ENCODE data around the gene RPGRIP1L. TPM values are rescaled to one million over a fixed set of nuclear protein-coding genes. Genes with fewer than 3 reads are reported as not detected.

The RPGRIP1L gene
- total RNA-seq, 1 experiment from 2014 or later = 12.7 TPM

DNA sequence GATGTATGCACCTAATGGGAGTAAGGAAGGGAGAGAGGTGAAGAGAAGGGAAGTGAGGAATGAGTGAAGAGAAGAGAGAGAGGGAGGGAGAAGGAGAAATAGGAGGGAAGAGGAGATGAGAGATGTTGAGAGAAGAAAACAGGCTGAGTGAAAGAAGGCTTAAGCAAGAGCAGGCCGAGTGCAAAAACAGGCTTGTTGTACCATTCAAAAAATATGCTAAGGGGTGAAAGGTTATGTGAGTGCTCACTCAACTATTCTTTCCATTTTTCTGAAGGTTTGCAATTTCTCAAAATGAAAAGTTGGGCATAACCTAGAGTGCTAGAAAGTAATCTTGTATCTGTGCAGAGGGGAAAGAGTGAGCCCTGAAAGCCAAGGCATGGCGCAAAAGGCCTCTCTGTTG is 22.9 kb downstream of the RPGRIP1L start:
- Histone ChIP-seq H3K4me1 (ENCODE audit: control insufficient read depth, insufficient read depth, low read length) (no peaks in the 10 kb centered on the region), H3K27ac (ENCODE audit: low read length) (no peak overlapping the region), H3K4me3 (ENCODE audit: low read depth in 2 of 2, low read length in 2 of 2) (no peak overlapping the region), H3K36me3 (ENCODE audit: control insufficient read depth, insufficient read depth, low read length) (no peaks in the 10 kb centered on the region; the same call in 1 of the 2 replicates), H3K9me3 (ENCODE audit: control insufficient read depth, insufficient read depth, low read depth, low read length) (no peaks in the 10 kb centered on the region), H3K27me3 (ENCODE audit: control insufficient read depth, insufficient read depth, low read length) (no peaks in the 10 kb centered on the region)
- CTCF ChIA-PET = no interaction called here
- DNase-seq (ENCODE audit: low read depth, low spot score) = no peak
- BruUV-seq (replicated peaks) = no TSS peak
- in situ Hi-C loops (cut with HindIII; ENCODE audit: low pct_unique_long_range_greater_than_20kb, low sequenced_read_pairs) = no loop called here
- no peak for ATAC-seq
- POLR2A ChIA-PET = no interaction called here
- intact Hi-C loops (cut with micrococcal nuclease; ENCODE audit: unreplicated experiment) = no loop called here
- TF ChIP-seq, protein P1, sequence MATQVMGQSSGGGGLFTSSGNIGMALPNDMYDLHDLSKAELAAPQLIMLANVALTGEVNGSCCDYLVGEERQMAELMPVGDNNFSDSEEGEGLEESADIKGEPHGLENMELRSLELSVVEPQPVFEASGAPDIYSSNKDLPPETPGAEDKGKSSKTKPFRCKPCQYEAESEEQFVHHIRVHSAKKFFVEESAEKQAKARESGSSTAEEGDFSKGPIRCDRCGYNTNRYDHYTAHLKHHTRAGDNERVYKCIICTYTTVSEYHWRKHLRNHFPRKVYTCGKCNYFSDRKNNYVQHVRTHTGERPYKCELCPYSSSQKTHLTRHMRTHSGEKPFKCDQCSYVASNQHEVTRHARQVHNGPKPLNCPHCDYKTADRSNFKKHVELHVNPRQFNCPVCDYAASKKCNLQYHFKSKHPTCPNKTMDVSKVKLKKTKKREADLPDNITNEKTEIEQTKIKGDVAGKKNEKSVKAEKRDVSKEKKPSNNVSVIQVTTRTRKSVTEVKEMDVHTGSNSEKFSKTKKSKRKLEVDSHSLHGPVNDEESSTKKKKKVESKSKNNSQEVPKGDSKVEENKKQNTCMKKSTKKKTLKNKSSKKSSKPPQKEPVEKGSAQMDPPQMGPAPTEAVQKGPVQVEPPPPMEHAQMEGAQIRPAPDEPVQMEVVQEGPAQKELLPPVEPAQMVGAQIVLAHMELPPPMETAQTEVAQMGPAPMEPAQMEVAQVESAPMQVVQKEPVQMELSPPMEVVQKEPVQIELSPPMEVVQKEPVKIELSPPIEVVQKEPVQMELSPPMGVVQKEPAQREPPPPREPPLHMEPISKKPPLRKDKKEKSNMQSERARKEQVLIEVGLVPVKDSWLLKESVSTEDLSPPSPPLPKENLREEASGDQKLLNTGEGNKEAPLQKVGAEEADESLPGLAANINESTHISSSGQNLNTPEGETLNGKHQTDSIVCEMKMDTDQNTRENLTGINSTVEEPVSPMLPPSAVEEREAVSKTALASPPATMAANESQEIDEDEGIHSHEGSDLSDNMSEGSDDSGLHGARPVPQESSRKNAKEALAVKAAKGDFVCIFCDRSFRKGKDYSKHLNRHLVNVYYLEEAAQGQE (IDR thresholded peaks at IDR 0.05; ENCODE audit: insufficient read depth in 1 of 2, low read depth in 2 of 2, low read length in 1 of 2) = no peak
- TF ChIP-seq SIN3A (IDR thresholded peaks at IDR 0.05; ENCODE audit: borderline replicate concordance, insufficient read depth, low read depth, low read length) = no peak
- TF ChIP-seq POLR2AphosphoS5 (IDR thresholded peaks at IDR 0.05; ENCODE audit: low read depth, low read length) = no peak
- TF ChIP-seq TCF7L2 (IDR thresholded peaks at IDR 0.05; ENCODE audit: low read depth, low read length) = no peak
- TF ChIP-seq, protein P2, sequence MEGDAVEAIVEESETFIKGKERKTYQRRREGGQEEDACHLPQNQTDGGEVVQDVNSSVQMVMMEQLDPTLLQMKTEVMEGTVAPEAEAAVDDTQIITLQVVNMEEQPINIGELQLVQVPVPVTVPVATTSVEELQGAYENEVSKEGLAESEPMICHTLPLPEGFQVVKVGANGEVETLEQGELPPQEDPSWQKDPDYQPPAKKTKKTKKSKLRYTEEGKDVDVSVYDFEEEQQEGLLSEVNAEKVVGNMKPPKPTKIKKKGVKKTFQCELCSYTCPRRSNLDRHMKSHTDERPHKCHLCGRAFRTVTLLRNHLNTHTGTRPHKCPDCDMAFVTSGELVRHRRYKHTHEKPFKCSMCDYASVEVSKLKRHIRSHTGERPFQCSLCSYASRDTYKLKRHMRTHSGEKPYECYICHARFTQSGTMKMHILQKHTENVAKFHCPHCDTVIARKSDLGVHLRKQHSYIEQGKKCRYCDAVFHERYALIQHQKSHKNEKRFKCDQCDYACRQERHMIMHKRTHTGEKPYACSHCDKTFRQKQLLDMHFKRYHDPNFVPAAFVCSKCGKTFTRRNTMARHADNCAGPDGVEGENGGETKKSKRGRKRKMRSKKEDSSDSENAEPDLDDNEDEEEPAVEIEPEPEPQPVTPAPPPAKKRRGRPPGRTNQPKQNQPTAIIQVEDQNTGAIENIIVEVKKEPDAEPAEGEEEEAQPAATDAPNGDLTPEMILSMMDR (IDR thresholded peaks at IDR 0.05) = no peak

DNA sequence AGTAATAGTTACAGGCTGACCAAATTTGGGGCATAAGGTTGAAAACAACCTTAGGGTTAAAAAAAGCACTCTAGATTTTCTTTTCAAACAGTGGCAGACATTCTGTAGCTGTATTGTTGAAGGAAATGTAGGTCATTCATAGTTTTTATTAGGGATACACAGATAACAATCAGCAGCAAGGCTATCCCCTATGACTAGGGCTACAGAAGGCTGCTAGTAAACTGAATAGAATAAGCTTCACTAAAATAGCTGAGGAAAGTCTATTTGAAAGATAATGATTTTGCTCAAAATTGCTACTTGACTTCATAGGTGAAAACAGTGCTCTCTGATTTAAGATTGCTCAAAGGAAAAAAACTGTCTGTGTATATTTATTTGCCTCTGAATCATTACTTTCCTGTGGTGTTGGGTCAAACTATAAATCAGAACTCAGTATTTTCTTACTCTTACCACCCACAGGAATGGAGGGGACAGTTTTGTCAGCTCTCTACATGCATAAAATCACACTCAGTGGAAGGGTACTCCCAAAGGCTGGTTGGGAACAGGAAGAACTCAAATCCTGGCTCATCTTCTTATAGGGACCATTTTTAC is 24.8 kb downstream of the RPGRIP1L start:
- no peaks in the 10 kb centered on the region; the same call in 1 of the 2 replicates for H3K36me3 ChIP-seq (ENCODE audit: control insufficient read depth, insufficient read depth, low read length)
- in situ Hi-C loops (cut with HindIII; ENCODE audit: low pct_unique_long_range_greater_than_20kb, low sequenced_read_pairs) (no loop called here), intact Hi-C loops (cut with micrococcal nuclease; ENCODE audit: unreplicated experiment) (no loop called here)
- CTCF ChIA-PET = no interaction called here
- no peak overlapping the region for H3K27ac ChIP-seq (ENCODE audit: low read length)
- BruUV-seq (replicated peaks) = no TSS peak
- ATAC-seq (no peak), DNase-seq (ENCODE audit: low read depth, low spot score) (no peak)
- no peak for TF ChIP-seq SIN3A (IDR thresholded peaks at IDR 0.05; ENCODE audit: borderline replicate concordance, insufficient read depth, low read depth, low read length)
- TF ChIP-seq, protein P1 (IDR thresholded peaks at IDR 0.05; ENCODE audit: insufficient read depth in 1 of 2, low read depth in 2 of 2, low read length in 1 of 2) = no peak
- TF ChIP-seq, protein P2 (IDR thresholded peaks at IDR 0.05) = no peak
- H3K4me1 ChIP-seq (ENCODE audit: control insufficient read depth, insufficient read depth, low read length) = no peaks in the 10 kb centered on the region
- POLR2A ChIA-PET = interaction anchor here (0.6 kb wide), 1 partner anchor 65 kb away, joined by 4 read pairs; no protein-coding TSS in a partner anchor
- H3K27me3 ChIP-seq (ENCODE audit: control insufficient read depth, insufficient read depth, low read length) = no peaks in the 10 kb centered on the region
- H3K9me3 ChIP-seq (ENCODE audit: control insufficient read depth, insufficient read depth, low read depth, low read length) = no peaks in the 10 kb centered on the region
- no peak overlapping the region for H3K4me3 ChIP-seq (ENCODE audit: low read depth in 2 of 2, low read length in 2 of 2)
